GM21447 (cell line): Measurements from ENCODE around the gene RPL31.

Source experiments
- ATAC-seq: cut with Tn5 transposase; IDR thresholded peaks from one replicate; pipeline ENCODE4 v1.9.1; 2021; ENCODE audit not compliant: unreplicated experiment

RPL31 gene

DNA sequence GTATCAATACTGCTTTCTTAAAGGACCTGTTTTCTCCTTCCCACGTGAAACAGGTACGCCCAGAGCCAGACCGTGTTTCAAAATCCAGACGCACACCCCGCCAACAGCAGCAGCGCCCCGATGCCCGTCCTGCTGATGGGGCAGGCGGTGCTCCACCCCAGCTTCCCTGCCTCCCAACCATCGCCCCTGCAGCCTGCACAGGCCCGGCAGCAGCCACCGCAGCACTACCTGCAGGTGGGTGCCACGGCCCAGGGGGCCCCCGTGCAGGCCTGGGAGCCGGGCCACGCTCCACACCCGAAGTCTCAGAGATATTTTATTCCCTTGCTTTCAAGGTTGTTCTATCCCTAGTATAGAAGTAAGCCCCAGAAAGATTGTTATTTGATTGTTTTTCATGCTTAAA is 8.8 kb upstream of the RPL31 start:
- ATAC-seq = no peak

GRCh38 chr2:100995309-100996075 is 6.6 kb upstream of the RPL31 start:
- no peak for ATAC-seq

- ATAC-seq = no peak
Observed at GRCh38 chr2:100997509-100998234, 4.4 kb upstream of the RPL31 start.

DNA sequence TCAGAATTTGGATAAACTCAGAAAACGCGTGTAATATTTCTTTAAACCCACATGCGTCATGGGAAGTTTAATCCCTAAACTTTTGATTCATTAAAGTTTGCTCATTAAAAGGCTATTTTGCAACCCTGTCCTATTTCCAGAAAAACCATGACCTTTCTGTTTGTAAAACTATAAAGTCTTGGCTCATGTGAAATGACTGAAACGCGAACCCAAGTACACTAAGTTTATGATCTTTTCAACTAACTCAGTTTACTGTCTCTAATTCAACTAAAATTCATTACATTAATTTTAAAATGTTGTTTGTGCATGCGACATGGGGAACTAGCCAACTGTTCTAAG is 3.9 kb upstream of the RPL31 start:
- no peak for ATAC-seq

GRCh38 chr2:100999995-101000394 is 2.1 kb upstream of the RPL31 start:
- ATAC-seq = no peak

DNA sequence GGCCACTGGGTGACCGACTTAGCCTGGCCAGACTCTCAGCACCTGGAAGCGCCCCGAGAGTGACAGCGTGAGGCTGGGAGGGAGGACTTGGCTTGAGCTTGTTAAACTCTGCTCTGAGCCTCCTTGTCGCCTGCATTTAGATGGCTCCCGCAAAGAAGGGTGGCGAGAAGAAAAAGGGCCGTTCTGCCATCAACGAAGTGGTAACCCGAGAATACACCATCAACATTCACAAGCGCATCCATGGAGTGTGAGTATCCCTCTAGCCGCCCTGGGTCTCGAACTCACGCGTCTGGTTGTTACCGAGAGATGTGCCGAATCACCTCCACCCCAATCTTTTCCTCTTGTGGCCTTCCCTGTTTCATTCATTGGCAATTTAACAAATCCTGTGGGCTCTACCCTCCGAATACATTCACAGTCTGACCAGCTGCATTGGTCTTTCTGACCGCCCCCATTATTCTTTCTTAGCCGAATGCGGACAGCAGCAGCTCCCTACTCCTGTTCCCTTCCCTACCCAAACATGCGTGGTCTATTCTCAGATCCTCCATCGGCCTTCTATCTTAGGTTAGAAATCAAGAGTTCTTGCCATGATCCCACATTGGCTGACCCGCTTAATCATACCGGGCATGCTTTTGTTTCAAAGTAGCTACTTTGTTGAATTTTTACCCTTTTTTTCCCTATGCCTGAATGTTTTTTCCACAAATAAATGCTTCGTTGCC is 631 bp downstream of the RPL31 start:
- no peak for ATAC-seq

DNA sequence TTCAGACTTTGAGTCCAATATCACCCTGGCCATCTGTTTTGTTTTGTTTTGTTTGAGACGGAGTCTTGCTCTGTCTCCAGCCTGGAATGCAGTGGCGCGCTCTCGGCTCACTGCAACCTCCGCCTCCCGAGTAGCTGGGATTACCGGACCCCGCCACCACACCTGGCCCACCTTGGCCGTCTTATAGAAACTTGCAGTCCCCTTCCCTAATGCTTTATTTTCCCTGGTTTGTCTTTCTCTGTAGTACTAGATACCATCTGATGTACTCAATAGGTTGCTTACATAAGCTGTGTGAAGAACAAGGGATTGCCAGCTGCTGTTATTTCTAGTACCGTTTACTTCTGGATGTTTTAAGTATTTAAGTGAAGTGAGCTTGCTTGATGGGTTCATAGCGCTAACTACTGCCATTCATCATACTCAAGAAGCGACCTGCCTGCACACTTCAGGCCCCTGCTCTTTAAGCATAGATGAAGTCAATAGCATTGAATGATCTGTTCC is 1.2 kb downstream of the RPL31 start:
- ATAC-seq = no peak

DNA sequence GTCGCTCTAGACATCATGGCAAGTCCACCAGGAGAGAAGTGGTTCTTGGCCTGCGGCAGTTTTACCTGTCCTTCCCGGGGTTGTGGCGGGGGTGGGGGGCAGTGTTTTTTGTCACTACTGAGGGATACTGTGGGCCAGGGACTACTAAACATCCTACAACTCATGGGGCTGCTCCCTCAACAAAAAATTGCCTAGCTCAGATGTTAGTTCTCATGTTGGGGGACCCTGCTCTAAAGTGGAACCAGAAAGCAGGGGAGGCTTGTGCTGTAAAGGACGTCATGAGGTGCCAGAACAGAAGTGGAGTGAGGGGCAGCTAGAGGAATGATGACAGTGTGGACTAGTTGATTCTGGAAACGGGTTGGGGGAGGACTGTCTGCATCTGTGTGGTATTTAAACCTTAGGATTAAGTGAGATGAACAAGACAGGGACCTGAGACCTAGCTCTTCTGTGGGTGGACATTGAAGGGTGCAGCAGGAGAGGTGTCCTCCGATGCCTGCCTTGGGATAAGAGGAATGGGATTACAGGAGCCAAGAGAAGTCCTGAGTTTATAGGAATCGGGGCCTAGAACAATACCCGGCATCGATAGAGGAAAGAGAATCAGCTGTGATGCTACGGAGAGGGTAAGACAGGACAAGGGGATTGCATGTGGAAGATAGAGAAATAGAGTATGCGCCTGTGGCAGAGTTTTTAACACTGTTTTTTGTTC is 2.7 kb downstream of the RPL31 start:
- no peak for ATAC-seq

GRCh38 chr2:101006065-101006715 is 4.1 kb downstream of the RPL31 start:
- no peak for ATAC-seq

DNA sequence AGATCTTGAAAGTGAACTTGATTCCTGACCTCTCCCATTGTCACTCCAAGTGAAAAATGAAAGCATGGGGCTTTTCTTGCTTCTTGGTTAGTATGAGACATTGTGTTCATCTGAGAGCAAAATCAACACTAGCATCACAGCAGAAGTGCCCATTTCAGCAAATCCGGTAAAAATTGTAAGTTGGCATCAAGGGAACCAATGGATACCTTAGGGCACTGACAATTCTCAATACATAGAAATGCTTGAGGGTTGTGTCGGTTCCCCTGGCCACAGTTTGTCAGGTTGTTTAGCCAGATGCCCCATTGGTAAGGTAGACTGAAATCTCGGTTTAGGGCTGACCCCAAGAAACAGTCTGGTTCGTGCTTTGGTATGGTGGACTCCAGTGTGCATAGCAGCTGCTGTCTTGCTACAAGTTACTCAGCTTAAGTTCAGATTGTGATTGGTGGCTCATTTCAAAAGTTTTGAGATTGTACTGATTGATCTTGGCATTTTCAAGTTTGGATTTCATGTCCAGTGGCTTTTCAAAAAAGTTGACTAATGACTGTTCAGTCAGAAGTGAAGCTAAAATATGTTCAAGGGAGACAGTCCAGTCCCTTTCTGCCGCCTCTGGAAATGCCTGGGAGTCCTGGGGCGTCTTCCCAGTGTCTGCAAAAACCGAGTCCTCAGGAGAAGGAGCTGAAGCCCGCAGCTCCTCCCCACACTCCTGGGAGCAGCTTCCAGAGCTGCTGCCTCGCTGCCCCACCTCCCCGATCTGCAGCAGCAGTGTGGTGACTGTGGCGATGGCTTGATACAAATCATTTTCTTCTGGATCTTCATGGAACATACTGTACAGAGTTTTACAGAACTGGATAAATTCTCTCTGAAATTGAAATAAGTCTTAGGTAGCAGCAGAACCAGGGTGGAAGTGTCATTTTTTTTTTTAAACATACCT is 5.6 kb downstream of the RPL31 start:
- no peak for ATAC-seq

- ATAC-seq = no peak
Observed at GRCh38 chr2:101011152-101011551, 9.1 kb downstream of the RPL31 start.

DNA sequence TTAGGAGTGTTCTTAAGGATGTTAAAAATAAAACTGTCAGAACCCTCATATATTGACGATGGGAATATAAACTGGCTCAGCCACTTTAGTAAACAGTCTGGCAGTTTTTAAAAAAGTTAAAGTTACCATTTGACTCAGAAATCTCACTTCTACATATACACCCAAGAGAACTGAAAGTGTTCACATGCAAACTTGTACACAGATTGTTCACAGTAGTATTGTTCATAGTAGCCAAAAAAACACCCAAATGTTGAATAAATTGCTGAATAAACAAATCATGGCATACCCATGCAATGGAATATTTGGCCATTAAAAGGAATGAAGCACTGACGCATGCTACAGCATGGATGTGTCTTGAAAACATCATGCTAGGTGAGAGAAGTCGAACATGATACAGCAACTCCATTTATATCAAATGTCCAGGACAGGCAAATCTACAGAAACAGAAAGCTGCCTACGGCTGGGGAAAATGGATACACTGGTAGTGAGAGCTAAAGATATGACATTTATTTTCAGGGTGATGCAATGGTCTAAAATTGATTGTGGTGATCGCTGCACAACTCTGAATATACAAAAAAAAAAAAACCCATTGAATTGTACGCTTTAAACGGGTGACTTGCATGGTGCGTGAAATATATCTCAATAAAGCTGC is 10.1 kb downstream of the RPL31 start:
- ATAC-seq = peak; percentile 95

DNA sequence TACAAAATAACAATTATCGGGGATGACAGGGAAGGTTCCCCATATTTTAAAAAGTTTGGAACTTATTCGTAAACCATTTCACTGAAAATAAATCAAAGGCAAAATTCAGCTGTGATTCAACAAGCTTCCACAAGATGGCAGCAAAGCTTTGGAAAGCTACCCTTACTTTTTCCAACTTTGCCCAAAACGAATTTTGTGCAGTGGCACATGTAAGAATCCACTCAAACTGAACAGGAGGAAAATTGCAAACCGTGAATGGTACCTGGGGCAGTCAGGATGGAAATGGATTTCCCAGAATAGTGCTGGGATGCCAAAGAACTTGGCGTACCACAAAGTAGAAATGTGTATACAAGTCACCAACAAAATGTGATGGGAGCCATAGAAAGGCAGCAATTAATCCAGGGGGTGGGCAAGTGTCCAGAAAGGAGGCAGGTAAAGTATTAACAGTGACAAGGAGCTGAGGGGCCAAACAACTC is 10.7 kb downstream of the RPL31 start:
- ATAC-seq = no peak

GRCh38 chr2:101014264-101014857 is 12.3 kb downstream of the RPL31 start:
- ATAC-seq = no peak

GRCh38 chr2:101017371-101017770 is 15.3 kb downstream of the RPL31 start:
- no peak for ATAC-seq

DNA sequence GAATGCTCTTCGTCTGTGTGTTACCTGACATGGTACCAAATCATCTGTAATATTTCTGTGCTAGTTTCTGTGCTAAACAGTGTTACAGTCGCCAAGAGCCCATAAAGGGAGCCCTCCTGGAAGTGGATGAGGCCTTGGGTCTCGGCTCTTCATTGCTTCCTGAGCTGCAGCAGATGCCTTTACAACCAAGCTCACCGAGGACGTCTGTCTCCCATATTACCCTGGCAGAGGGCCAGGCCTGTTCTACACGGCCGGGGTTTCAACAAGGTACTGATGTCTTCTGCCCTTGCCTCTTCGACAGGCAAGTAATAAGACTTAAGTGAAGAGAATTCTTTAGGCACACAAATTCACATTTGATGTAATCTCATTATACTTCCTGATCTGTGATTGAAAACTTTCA is 16.8 kb downstream of the RPL31 start:
- no peak for ATAC-seq

GRCh38 chr2:101022221-101022620 is 20.1 kb downstream of the RPL31 start:
- ATAC-seq = no peak

DNA sequence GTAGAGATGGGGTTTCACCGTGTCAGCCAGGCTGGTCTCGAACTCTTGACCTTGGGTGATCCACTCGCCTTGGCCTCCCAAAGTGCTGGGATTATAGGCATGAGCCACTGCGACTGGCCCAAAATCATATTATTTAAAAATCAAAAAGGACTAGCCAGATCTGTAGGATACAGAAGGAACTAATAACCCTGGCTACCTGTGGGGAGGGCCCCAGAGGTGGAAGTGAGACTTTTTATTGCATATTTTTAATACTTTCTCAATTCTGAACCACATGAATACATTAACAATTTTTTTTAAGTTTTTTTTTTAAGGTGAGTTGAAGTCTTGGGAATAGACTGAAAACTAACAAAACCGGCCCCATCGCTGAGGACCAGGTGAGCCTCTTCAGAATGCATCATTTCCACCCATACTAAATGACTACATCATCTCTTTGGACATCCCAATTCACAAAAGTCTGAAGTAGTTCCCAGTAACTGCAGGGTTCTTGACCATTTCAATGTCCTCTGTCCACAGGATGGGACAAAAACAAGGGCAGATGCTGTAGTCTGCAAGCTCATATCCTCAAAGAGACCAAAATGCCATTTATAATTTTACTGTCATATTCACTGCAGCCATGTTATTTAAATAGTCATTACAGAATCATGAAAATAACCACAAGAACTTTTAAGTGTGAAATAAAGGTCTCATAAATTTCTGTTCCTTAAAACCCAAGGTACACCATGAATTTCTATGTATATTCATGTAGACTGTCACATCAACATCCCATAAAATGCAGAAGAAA is 21.4 kb downstream of the RPL31 start:
- ATAC-seq = no peak
